ENCODE measurements around the gene POLR2H. TPM values are rescaled to one million over a fixed set of nuclear protein-coding genes. Genes with fewer than 3 reads are reported as not detected.
A peak's percentile ranks its signal among the peaks of the same experiment; 100 is the strongest.

Gene POLR2H
- total RNA-seq: 78.7 and 87.9 TPM in 2 replicates

GRCh38 chr3:184361532-184361931 lies at the start of gene POLR2H, which contains the start of gene CLCN2:
Gene POLR2H (plus strand): TSS chr3:184361710. CDS start chr3:184363493, 1,783 bp downstream.
Gene CLCN2 (minus strand): TSS chr3:184361605. CDS start chr3:184361479, 126 bp downstream.

GRCh38 chr3:184314363-184314699 lies 47.2 kb upstream of the POLR2H start, which contains the start of gene EIF4G1:
Gene EIF4G1 (plus strand): TSS chr3:184314606. CDS start chr3:184315797, 1,191 bp downstream.

DNA sequence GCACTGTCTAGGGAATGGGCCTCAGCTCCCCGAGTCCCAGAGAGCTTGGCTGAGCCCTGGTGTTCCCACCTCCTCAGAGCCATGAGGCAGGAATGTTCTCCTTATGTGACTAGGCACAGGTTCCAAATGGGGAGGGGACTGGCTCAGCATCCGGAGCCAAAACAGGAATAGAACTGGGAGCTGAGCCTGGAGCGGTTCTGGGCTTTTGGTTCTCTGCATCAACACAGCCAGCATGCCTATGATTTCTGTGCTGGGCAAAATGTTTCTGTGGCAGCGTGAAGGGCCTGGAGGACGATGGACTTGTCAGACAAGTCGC lies 24.2 kb upstream of the POLR2H start, which contains the start of gene FAM131A:
FAM131A (plus strand) TSS at position 202 of the 316 bp plus-strand sequence; CDS start at position 233, 31 bp downstream.

GRCh38 chr3:184377882-184378445 lies 16.5 kb downstream of the POLR2H start, which contains the start of gene THPO:
Gene THPO (minus strand): TSS chr3:184378207. CDS start chr3:184376259, 1,948 bp downstream.

DNA sequence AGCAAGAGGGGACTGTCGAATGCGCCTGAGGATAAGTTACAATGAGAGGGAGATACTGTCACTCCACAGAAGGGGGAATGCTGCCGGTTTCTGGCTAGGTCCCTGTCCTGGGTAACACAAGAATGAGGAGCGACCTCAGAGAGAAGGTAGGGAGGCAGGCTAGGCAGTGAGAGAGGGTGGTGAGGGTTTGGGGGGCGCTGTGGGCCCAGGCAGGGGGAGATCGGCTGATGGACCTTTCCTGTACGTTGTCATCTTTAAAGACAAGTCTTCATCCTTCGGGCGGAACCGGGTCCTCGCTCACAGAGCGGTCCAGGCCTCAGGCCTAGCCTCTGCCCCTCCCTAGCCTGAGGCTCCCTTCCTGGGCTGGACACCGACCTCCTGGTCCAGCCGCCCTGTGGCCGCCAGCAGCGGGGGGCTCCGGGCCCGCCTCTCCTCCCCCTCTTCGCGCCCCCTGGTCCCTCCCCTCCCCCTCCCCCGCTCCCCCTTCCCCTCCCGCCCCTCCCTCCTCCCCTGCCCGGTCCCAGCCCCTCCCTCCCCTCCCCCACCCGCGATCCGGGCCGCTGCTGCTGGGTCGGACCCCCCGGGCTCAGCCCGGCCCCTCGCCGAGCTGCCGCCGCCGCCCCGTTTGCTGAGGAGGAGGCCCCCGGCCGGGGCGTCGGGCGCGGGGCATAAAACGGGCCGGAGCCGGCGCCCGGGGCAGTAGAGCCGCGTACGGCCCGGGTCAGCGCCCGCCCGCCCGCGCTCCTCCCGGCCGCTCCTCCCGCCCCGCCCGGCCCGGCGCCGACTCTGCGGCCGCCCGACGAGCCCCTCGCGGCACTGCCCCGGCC lies 18.1 kb downstream of the POLR2H start, which contains the start of gene CHRD:
CHRD (plus strand) TSS at position 697 of the 827 bp plus-strand sequence. CDS start 265 bp downstream, outside the sequence.

Small RNA genes within 50 kb of the gene (small RNA-seq; reads per million reads assigned to genes)
- 567 reads per million, percentile 99 among the genes with 10 or more reads in this experiment for gene SNORD66

Other genes with a start within 250 kb of the POLR2H start
- 40.2 and 40.5 TPM in 2 replicates for gene EIF2B5, start 226.4 kb upstream of the POLR2H start, total RNA-seq
- gene DVL3, start 206.3 kb upstream of the POLR2H start, total RNA-seq: 31.6 and 34.0 TPM in 2 replicates
- gene AP2M1, start 186.9 kb upstream of the POLR2H start, total RNA-seq: 389 and 410 TPM in 2 replicates
- gene ABCF3, start 175.5 kb upstream of the POLR2H start, total RNA-seq: 31.9 and 40.5 TPM in 2 replicates
- under 0.01 and 0.10 TPM in 2 replicates for gene VWA5B2, start 132.1 kb upstream of the POLR2H start, total RNA-seq
- 30.5 and 40.5 TPM in 2 replicates for gene ALG3, start 112.7 kb upstream of the POLR2H start, total RNA-seq
- 3.3 and 6.2 TPM in 2 replicates for gene EEF1AKMT4, start 112.0 kb upstream of the POLR2H start, total RNA-seq
- gene CAMK2N2, start 100.2 kb upstream of the POLR2H start, total RNA-seq: not detected in 2 replicates
- not detected in 2 replicates for gene ECE2, start 85.7 kb upstream of the POLR2H start, total RNA-seq
- 463 and 575 TPM in 2 replicates for gene PSMD2, start 62.5 kb upstream of the POLR2H start, total RNA-seq
- 309 and 376 TPM in 2 replicates for gene EIF4G1, start 47.1 kb upstream of the POLR2H start, total RNA-seq
- 26.9 and 28.7 TPM in 2 replicates for gene FAM131A, start 24.1 kb upstream of the POLR2H start, total RNA-seq
- 4.4 and 4.6 TPM in 2 replicates for gene CLCN2, start 105 bp upstream of the POLR2H start, total RNA-seq
- gene THPO, start 16.5 kb downstream of the POLR2H start, total RNA-seq: not detected in 2 replicates
- gene CHRD, start 18.3 kb downstream of the POLR2H start, total RNA-seq: under 0.01 and 0.19 TPM in 2 replicates
- gene EPHB3, start 200.1 kb downstream of the POLR2H start, total RNA-seq: not detected in 2 replicates

Measured in vein endothelial cell (primary cell).